Measurements from ENCODE around the gene DNAJC15.

GRCh38 chr13:43005460-43006236, 17.7 kb upstream of the DNAJC15 start:
- TF ChIP-seq CTCF (IDR thresholded peaks at IDR 0.05) = no peak
- TF ChIP-seq POLR2A (IDR thresholded peaks at IDR 0.05) = no peak

Data from thyroid gland (tissue), 4 donors.